Measurements from ENCODE around the gene INVS.

GRCh38 chr9:100346836-100347235 is 247.8 kb downstream of the INVS start:
- TF ChIP-seq GATA2 (IDR thresholded peaks at IDR 0.05; ENCODE audit: insufficient read depth, insufficient read length, low read depth, low read length) = no peak
- TF ChIP-seq, protein P1, sequence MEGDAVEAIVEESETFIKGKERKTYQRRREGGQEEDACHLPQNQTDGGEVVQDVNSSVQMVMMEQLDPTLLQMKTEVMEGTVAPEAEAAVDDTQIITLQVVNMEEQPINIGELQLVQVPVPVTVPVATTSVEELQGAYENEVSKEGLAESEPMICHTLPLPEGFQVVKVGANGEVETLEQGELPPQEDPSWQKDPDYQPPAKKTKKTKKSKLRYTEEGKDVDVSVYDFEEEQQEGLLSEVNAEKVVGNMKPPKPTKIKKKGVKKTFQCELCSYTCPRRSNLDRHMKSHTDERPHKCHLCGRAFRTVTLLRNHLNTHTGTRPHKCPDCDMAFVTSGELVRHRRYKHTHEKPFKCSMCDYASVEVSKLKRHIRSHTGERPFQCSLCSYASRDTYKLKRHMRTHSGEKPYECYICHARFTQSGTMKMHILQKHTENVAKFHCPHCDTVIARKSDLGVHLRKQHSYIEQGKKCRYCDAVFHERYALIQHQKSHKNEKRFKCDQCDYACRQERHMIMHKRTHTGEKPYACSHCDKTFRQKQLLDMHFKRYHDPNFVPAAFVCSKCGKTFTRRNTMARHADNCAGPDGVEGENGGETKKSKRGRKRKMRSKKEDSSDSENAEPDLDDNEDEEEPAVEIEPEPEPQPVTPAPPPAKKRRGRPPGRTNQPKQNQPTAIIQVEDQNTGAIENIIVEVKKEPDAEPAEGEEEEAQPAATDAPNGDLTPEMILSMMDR (IDR thresholded peaks at IDR 0.05; ENCODE audit: extremely low read depth in 1 of 2, insufficient read depth in 1 of 2, low read depth in 1 of 2, low read length in 2 of 2) = no peak
- TF ChIP-seq, protein P2, sequence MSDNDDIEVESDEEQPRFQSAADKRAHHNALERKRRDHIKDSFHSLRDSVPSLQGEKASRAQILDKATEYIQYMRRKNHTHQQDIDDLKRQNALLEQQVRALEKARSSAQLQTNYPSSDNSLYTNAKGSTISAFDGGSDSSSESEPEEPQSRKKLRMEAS (IDR thresholded peaks at IDR 0.05; ENCODE audit: insufficient read depth, insufficient read length) = no peak
- TF ChIP-seq EZH2 (IDR thresholded peaks at IDR 0.05; ENCODE audit: borderline replicate concordance, low read depth, low read length, severe bottlenecking) = no peak
- no peak for TF ChIP-seq POLR2AphosphoS5 (IDR thresholded peaks at IDR 0.05; ENCODE audit: insufficient read depth, low read depth, low read length)
